Endothelial cell of umbilical vein (primary cell): ENCODE measurements around the gene SELENOV.

Source experiments
- FOS ChIP-seq: IDR thresholded peaks from 2 replicates; pipeline ENCODE4 v1.6.1; 2011; ENCODE audit warnings: mild to moderate bottlenecking, low read length, moderate library complexity, borderline replicate concordance; ENCODE audit not compliant: insufficient read depth
- GATA2 ChIP-seq: IDR thresholded peaks from 2 replicates; pipeline ENCODE4 v1.7.0; 2011; ENCODE audit warnings: low read depth, mild to moderate bottlenecking, moderate library complexity, mixed read lengths, low read length; ENCODE audit not compliant: insufficient read length, insufficient read depth
- POLR2A ChIP-seq: IDR thresholded peaks from 2 replicates; pipeline ENCODE4 v1.6.1; 2012; ENCODE audit warnings: low read depth, mild to moderate bottlenecking, control low read depth, low read length
- POLR2AphosphoS5 ChIP-seq: IDR thresholded peaks from 2 replicates; pipeline ENCODE4 v1.6.1; 2012; ENCODE audit warnings: low read depth, mild to moderate bottlenecking, control low read depth, low read length, moderate library complexity; ENCODE audit not compliant: insufficient read depth
- TF ChIP-seq, protein P1 (sequence below), 2 donors: IDR thresholded peaks; 1 replicate in 1 of 2; 2 replicates in 1 of 2; pipeline ENCODE4 v1.5.1; 2011; ENCODE audit warnings: low read length in 2 of 2, mild to moderate bottlenecking in 2 of 2, moderate library complexity in 2 of 2, control low read depth in 1 of 2, inconsistent platforms in 1 of 2, low read depth in 1 of 2; ENCODE audit not compliant: insufficient read depth in 1 of 2; ENCODE audit errors: extremely low read depth in 1 of 2
- TF ChIP-seq, protein P2 (sequence below): IDR thresholded peaks from 2 replicates; pipeline ENCODE4 v1.6.1; 2011; ENCODE audit not compliant: insufficient read depth, insufficient read length

DNA sequence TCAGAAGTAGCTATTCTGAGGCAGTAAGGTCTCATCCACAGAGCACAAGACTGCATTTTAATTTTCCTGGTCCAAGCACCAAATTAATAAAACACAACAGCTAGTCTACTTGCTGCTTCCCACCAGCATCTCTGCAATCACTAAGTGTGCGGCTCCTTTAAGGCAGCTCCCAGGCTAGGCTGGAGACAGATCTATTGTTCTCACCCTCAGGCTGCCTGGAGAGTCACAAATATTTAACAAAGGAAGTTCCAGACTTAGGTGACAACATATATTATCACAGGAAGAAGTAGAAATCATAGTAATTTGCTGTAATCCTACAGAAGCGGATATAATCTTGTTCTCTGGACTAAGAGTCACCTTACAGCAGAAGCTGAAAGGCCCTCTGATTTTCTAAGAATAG lies 27.3 kb downstream of the SELENOV start:
- TF ChIP-seq, protein P1, sequence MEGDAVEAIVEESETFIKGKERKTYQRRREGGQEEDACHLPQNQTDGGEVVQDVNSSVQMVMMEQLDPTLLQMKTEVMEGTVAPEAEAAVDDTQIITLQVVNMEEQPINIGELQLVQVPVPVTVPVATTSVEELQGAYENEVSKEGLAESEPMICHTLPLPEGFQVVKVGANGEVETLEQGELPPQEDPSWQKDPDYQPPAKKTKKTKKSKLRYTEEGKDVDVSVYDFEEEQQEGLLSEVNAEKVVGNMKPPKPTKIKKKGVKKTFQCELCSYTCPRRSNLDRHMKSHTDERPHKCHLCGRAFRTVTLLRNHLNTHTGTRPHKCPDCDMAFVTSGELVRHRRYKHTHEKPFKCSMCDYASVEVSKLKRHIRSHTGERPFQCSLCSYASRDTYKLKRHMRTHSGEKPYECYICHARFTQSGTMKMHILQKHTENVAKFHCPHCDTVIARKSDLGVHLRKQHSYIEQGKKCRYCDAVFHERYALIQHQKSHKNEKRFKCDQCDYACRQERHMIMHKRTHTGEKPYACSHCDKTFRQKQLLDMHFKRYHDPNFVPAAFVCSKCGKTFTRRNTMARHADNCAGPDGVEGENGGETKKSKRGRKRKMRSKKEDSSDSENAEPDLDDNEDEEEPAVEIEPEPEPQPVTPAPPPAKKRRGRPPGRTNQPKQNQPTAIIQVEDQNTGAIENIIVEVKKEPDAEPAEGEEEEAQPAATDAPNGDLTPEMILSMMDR (IDR thresholded peaks at IDR 0.05; ENCODE audit: extremely low read depth in 1 of 2, insufficient read depth in 1 of 2, low read depth in 1 of 2, low read length in 2 of 2): no peak
- TF ChIP-seq POLR2AphosphoS5 (no peak), FOS (no peak), POLR2A (no peak), GATA2 (no peak)
- TF ChIP-seq, protein P2, sequence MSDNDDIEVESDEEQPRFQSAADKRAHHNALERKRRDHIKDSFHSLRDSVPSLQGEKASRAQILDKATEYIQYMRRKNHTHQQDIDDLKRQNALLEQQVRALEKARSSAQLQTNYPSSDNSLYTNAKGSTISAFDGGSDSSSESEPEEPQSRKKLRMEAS: no peak
